IPS DF 19.7 (cell line): ENCODE measurements around the gene SCARB2.
"Not testable (repeated sequence)": the region's sequence is repeated elsewhere in the genome, so short reads cannot be mapped to it uniquely, and the experiment has no call there.

Experiments
- DNase-seq: peaks from one replicate; pipeline ENCODE4 v3.0.0-alpha.2; 2013; ENCODE audit warnings: low read depth, low spot score

Gene SCARB2

GRCh38 chr4:76213415-76214176 lies at the start of gene SCARB2:
TSS of gene SCARB2 (minus strand) at chr4:76213824. CDS start at chr4:76213543, 281 bp downstream.
- no peak for DNase-seq

GRCh38 chr4:76260571-76260970 lies 46.9 kb upstream of the SCARB2 start:
- DNase-seq = no peak

GRCh38 chr4:76257824-76258223 lies 44.2 kb upstream of the SCARB2 start:
- DNase-seq = no peak

- DNase-seq = no peak
These were observed 43.3 kb upstream of the SCARB2 start for GRCh38 chr4:76256968-76257367.

GRCh38 chr4:76256032-76256431 lies 42.4 kb upstream of the SCARB2 start:
- no peak for DNase-seq

- DNase-seq = no peak
These were observed 39.9 kb upstream of the SCARB2 start for GRCh38 chr4:76253511-76253910.

GRCh38 chr4:76252271-76252653 lies 38.6 kb upstream of the SCARB2 start:
- DNase-seq = no peak

- peak; percentile 74 for DNase-seq
These were observed 38.0 kb upstream of the SCARB2 start, which contains the start of gene FAM47E for GRCh38 chr4:76251441-76252270. TSS of gene FAM47E (plus strand) at chr4:76251721. CDS start at chr4:76251747, 26 bp downstream.

GRCh38 chr4:76250962-76251361 lies 37.3 kb upstream of the SCARB2 start:
- no peak for DNase-seq

GRCh38 chr4:76246852-76247251 lies 33.2 kb upstream of the SCARB2 start:
- no peak for DNase-seq

GRCh38 chr4:76246025-76246424 lies 32.4 kb upstream of the SCARB2 start:
- DNase-seq = no peak

GRCh38 chr4:76243877-76244276 lies 30.3 kb upstream of the SCARB2 start:
- DNase-seq = not testable (repeated sequence)

- DNase-seq = no peak
These were observed 26.6 kb upstream of the SCARB2 start for GRCh38 chr4:76240236-76240635.

GRCh38 chr4:76238701-76239100 lies 25.1 kb upstream of the SCARB2 start:
- no peak for DNase-seq

GRCh38 chr4:76238236-76238635 lies 24.6 kb upstream of the SCARB2 start:
- no peak for DNase-seq

GRCh38 chr4:76235915-76236314 lies 22.3 kb upstream of the SCARB2 start:
- DNase-seq = no peak

- DNase-seq = no peak
These were observed 21.8 kb upstream of the SCARB2 start for GRCh38 chr4:76235407-76235806.

- DNase-seq = no peak
These were observed 21.0 kb upstream of the SCARB2 start for GRCh38 chr4:76234679-76235044.

- peak; percentile 23 for DNase-seq
These were observed 20.5 kb upstream of the SCARB2 start for GRCh38 chr4:76233967-76234678.

GRCh38 chr4:76233529-76233928 lies 19.9 kb upstream of the SCARB2 start:
- no peak for DNase-seq

GRCh38 chr4:76233083-76233482 lies 19.5 kb upstream of the SCARB2 start:
- no peak for DNase-seq

- no peak for DNase-seq
These were observed 19.1 kb upstream of the SCARB2 start for GRCh38 chr4:76232681-76233080.
